ENCODE data around the gene TNFRSF9. TPM values are rescaled to one million over a fixed set of nuclear protein-coding genes. Genes with fewer than 3 reads are reported as not detected.

TNFRSF9 gene
- total and polyA plus RNA-seq, 2 experiments from 2014 or later = not detected

GRCh38 chr1:7899741-7900140, 40.9 kb downstream of the TNFRSF9 start:
- H3K36me3 Mint-ChIP-seq (ENCODE audit: low read depth) = no peaks in the 10 kb centered on the region
- no peak overlapping the region for H3K4me3 Mint-ChIP-seq
- no peaks in the 10 kb centered on the region for H3K4me1 ChIP-seq (ENCODE audit: insufficient read depth)
- no peaks in the 10 kb centered on the region for H3K4me1 Mint-ChIP-seq
- no peak overlapping the region for H3K27ac Mint-ChIP-seq
- no peak for ATAC-seq
- TF ChIP-seq EZH2 (IDR thresholded peaks at IDR 0.05; ENCODE audit: low read depth, unreplicated experiment) (no peak), JUNB (IDR thresholded peaks at IDR 0.05; ENCODE audit: unreplicated experiment) (no peak), REST (IDR thresholded peaks at IDR 0.05; ENCODE audit: unreplicated experiment) (no peak), ZNF331 (CRISPR knock-in tag; IDR thresholded peaks at IDR 0.05; ENCODE audit: low read depth) (no peak), CREB1 (CRISPR knock-in tag; IDR thresholded peaks at IDR 0.05; ENCODE audit: low read depth) (no peak), ZNF462 (CRISPR knock-in tag; IDR thresholded peaks at IDR 0.05) (no peak), ETS1 (IDR thresholded peaks at IDR 0.05) (no peak), NANOG (IDR thresholded peaks at IDR 0.05; ENCODE audit: borderline replicate concordance) (no peak), ZNF114 (CRISPR knock-in tag; IDR thresholded peaks at IDR 0.05) (no peak), POLR2AphosphoS5 (IDR thresholded peaks at IDR 0.05; ENCODE audit: low read depth) (no peak)
- H3K36me3 ChIP-seq (ENCODE audit: insufficient read depth) = no peaks in the 10 kb centered on the region
- H3K27me3 Mint-ChIP-seq (ENCODE audit: insufficient read depth, low read depth, poor library complexity) = no peaks in the 10 kb centered on the region
- H3K27ac ChIP-seq (ENCODE audit: low read depth) = no peak overlapping the region
- H3K79me2 ChIP-seq (replicated peaks; ENCODE audit: insufficient read depth) = no peaks in the 10 kb centered on the region
- DNase-seq (ENCODE audit: low spot score) = no peak
- H3K27me3 ChIP-seq (ENCODE audit: insufficient read depth) = no peaks in the 10 kb centered on the region
- no peak overlapping the region for H3K4me3 ChIP-seq
- no peaks in the 10 kb centered on the region for H4K20me1 ChIP-seq (replicated peaks; ENCODE audit: insufficient read depth)
- no peak overlapping the region for H3K4me2 ChIP-seq
- H3K9me2 ChIP-seq (ENCODE audit: insufficient read depth) = no peaks in the 10 kb centered on the region
- H2AFZ ChIP-seq = 0 out of 2 replicates have a peak overlapping the region, but pooled peaks have one; percentile 23
- H3F3A ChIP-seq (replicated peaks; ENCODE audit: low read depth) = no peaks in the 10 kb centered on the region
- no peaks in the 10 kb centered on the region for H3K9me3 Mint-ChIP-seq

Measured in GM23338 (cell line).